ENCODE measurements around the gene HOXD4.

The HOXD4 gene

DNA sequence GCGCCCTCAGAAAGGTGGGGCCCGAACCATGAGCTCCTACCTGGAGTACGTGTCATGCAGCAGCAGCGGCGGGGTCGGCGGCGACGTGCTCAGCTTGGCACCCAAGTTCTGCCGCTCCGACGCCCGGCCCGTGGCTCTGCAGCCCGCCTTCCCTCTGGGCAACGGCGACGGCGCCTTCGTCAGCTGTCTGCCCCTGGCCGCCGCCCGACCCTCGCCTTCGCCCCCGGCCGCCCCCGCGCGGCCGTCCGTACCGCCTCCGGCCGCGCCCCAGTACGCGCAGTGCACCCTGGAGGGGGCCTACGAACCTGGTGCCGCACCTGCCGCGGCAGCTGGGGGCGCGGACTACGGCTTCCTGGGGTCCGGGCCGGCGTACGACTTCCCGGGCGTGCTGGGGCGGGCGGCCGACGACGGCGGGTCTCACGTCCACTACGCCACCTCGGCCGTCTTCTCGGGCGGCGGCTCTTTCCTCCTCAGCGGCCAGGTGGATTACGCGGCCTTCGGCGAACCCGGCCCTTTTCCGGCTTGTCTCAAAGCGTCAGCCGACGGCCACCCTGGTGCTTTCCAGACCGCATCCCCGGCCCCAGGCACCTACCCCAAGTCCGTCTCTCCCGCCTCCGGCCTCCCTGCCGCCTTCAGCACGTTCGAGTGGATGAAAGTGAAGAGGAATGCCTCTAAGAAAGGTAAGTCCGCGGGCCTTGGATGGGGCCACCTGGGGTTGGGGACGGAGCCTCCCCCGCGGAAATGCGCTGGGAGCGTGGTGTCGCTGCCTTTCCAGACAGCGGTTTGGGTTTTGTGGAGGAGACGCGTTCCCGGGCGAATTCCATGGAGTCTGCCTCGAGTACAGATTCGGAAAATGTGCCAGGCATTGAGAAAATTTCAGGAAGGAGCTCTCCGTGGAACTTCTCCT is 37.7 kb downstream of the HOXD4 start:
- peak; percentile 79 for DNase-seq

DNA sequence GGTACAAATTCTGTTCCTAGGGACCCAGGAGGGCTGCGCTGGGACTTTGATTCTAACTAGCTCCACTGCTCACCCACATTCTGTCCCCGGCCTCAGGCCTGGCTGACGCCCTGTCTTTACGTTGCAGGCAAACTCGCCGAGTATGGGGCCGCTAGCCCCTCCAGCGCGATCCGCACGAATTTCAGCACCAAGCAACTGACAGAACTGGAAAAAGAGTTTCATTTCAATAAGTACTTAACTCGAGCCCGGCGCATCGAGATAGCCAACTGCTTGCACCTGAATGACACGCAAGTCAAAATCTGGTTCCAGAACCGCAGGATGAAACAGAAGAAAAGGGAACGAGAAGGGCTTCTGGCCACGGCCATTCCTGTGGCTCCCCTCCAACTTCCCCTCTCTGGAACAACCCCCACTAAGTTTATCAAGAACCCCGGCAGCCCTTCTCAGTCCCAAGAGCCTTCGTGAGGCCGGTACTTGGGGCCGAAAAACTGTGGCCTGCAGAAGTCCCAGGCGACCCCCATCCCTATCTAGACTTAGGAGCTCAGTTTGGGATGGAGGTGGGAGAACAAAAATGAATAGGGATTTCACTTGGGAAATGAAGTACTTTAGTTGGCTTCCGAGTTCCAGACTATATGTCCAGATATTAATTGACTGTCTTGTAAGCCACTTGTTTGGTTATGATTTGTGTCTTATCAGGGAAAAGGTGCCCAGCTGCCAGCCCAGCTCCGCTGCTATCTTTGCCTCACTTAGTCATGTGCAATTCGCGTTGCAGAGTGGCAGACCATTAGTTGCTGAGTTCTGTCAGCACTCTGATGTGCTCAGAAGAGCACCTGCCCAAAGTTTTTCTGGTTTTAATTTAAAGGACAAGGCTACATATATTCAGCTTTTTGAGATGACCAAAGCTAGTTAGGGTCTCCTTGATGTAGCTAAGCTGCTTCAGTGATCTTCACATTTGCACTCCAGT is 38.6 kb downstream of the HOXD4 start:
- DNase-seq = no peak

DNA sequence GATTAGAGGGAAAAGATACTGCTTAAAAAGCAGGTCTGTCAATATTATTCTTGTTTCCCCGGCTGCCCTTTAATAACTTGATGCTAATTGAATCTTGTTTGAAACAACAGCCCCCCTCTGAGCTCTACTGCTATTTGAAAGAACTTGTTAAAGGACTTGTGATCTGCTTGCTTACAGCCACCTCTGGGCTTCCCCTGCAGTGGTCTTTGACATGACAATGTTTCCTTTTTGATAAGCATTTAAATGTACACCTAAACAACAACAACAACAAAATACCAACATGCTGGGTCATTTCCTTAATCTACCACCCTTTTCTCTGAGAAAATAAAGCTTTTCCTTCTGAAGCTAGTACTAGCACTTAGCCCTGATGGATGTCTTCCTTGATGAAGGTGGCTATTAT is 41.0 kb downstream of the HOXD4 start:
- DNase-seq = no peak

DNA sequence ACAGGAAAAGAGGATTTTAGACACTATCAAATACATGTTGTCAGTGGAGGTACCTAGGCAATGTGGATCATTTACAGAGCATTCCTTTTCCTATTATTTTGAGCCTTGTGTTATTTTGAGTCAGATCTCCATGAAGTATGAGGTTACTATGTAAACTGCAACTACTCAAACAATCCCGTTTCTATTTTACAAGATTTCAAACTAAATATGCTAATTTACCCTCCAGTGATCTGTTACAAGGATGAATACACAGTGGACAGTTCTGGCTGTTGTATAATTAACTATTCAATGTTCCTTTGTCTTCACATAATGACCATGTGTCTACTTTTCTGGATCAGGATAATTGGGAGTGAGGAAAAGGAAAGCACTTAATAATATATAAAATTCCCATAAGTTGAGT is 41.7 kb downstream of the HOXD4 start:
- DNase-seq = no peak

DNA sequence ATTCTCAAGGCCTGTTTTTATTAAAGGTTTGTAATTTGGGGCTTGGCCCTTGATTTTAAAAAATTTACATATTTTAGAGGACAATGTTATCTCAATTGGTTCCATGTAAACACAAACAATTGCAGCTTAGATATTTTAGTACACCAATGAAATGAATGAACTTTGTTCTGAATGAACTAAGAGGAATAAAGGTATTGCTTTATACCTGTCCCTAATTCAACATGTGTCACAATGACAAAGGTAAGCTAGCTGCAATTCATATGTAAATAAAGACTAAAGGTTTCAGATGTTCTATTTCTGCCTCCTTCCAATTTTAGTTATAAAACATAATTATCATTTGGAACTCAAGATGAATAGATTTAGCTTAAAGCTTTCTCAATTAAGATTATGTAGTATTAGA is 48.6 kb downstream of the HOXD4 start:
- DNase-seq = no peak

- DNase-seq = no peak
Observed at GRCh38 chr2:176200971-176201370, 49.6 kb downstream of the HOXD4 start.

GRCh38 chr2:176202491-176202890 is 51.1 kb downstream of the HOXD4 start:
- no peak for DNase-seq
